Stimulated activated CD8-positive, alpha-beta memory T cell treated with anti-CD3 and anti-CD28 coated beads, Interleukin-12 subunit alpha, Interleukin-12 subunit beta, amount 100 ng/mL, for 24 hours (primary cell): ENCODE data around the gene PADI2.
A peak's percentile ranks its signal among the peaks of the same experiment; 100 is the strongest.

ENCODE experiments used
- DNase-seq: peaks from one replicate; pipeline ENCODE4 v3.0.0-alpha.2; 2020; ENCODE audit errors: extremely low read depth

The PADI2 gene

GRCh38 chr1:17139637-17140036 lies 20.4 kb upstream of the PADI2 start:
- DNase-seq = no peak

- no peak for DNase-seq
Measured at GRCh38 chr1:17137441-17137840, 18.2 kb upstream of the PADI2 start.

- DNase-seq = no peak
Measured at GRCh38 chr1:17136936-17137335, 17.7 kb upstream of the PADI2 start.

GRCh38 chr1:17136145-17136544 lies 16.9 kb upstream of the PADI2 start:
- no peak for DNase-seq

GRCh38 chr1:17135530-17135929 lies 16.3 kb upstream of the PADI2 start:
- DNase-seq = no peak

GRCh38 chr1:17134724-17135123 lies 15.5 kb upstream of the PADI2 start:
- DNase-seq = no peak

GRCh38 chr1:17134034-17134433 lies 14.8 kb upstream of the PADI2 start:
- no peak for DNase-seq

- no peak for DNase-seq
Measured at GRCh38 chr1:17130138-17130635, 10.9 kb upstream of the PADI2 start.

GRCh38 chr1:17128361-17128760 lies 9.1 kb upstream of the PADI2 start:
- no peak for DNase-seq

- DNase-seq = peak; percentile 52
Measured at GRCh38 chr1:17125756-17126237, 6.5 kb upstream of the PADI2 start.

- no peak for DNase-seq
Measured at GRCh38 chr1:17123196-17124045, 4.2 kb upstream of the PADI2 start.

GRCh38 chr1:17122521-17123164 lies 3.4 kb upstream of the PADI2 start:
- DNase-seq = no peak

GRCh38 chr1:17121881-17122280 lies 2.6 kb upstream of the PADI2 start:
- no peak for DNase-seq

GRCh38 chr1:17120962-17121837 lies 1.9 kb upstream of the PADI2 start:
- DNase-seq = no peak

GRCh38 chr1:17120481-17120877 lies 1.2 kb upstream of the PADI2 start:
- DNase-seq = no peak

- DNase-seq = no peak
Measured at GRCh38 chr1:17119773-17120480, 676 bp upstream of the PADI2 start.

- no peak for DNase-seq
Measured at GRCh38 chr1:17118706-17119075, 560 bp downstream of the PADI2 start.

- no peak for DNase-seq
Measured at GRCh38 chr1:17118268-17118667, 983 bp downstream of the PADI2 start.

- DNase-seq = no peak
Measured at GRCh38 chr1:17117451-17118265, 1.6 kb downstream of the PADI2 start.

GRCh38 chr1:17116643-17117042 lies 2.6 kb downstream of the PADI2 start:
- DNase-seq = no peak

- no peak for DNase-seq
Measured at GRCh38 chr1:17113963-17114362, 5.3 kb downstream of the PADI2 start.
